Breast epithelium (tissue), 4 donors: Measurements from ENCODE around the gene RUNX3. TPM values are rescaled to one million over a fixed set of nuclear protein-coding genes. Genes with fewer than 3 reads are reported as not detected.

Experiments used
- DNase-seq, 2 donors: peaks; one replicate each; pipeline ENCODE4 v3.0.0-alpha.2; 2019; ENCODE audit warnings: low spot score in 2 of 2
- H3K27ac ChIP-seq, 2 donors: fragments of 200-600 bp; sonication (generic) in 1 of 2; one replicate each; pipeline ENCODE4 v1.5.1; 2016 to 2019; ENCODE audit warnings: mild to moderate bottlenecking in 1 of 2
- H3K27me3 ChIP-seq, 2 donors: fragments of 200-600 bp; sonication (generic) in 1 of 2; one replicate each; pipeline versions ENCODE4 v1.5.1 to v1.6.0; 2017 to 2019; ENCODE audit warnings: control low read depth in 1 of 2, mild to moderate bottlenecking in 1 of 2
- H3K36me3 ChIP-seq: fragments of 200-600 bp; one replicate; pipeline ENCODE4 v1.5.1; 2019
- H3K4me1 ChIP-seq, 2 donors: fragments of 200-600 bp; sonication (generic); one replicate each; pipeline ENCODE4 v1.5.1; 2016 to 2019; ENCODE audit warnings: control low read depth in 1 of 2
- H3K4me3 ChIP-seq, 3 donors: fragments of 200-600 bp; sonication (generic); 1 replicate in 2 of 3; 2 replicates in 1 of 3; pipeline ENCODE4 v1.5.1; 2016 to 2019; ENCODE audit warnings: mild to moderate bottlenecking in 3 of 3, moderate library complexity in 2 of 3
- H3K9me3 ChIP-seq, 2 donors: fragments of 200-600 bp; sonication (generic) in 1 of 2; one replicate each; pipeline ENCODE4 v1.5.1; 2016 to 2019; ENCODE audit warnings: control low read depth in 1 of 2
- POLR2A ChIP-seq: fragments of 450-650 bp; IDR thresholded peaks from one replicate; pipeline ENCODE4 v1.6.1; 2016; ENCODE audit warnings: antibody characterized with exemption, mild to moderate bottlenecking, moderate library complexity
- POLR2AphosphoS5 ChIP-seq, 3 donors: sonication (generic); formaldehyde crosslinking; IDR thresholded peaks; one replicate each; pipeline ENCODE4 v1.6.1; 2017; ENCODE audit warnings: antibody characterized with exemption in 3 of 3
- intact Hi-C: fragments of 100-400 bp; cut with DNase I; formaldehyde crosslinking; loops from one replicate; pipeline ENCODE4 v1.15.1; 2023; ENCODE audit warnings: low total_unique reads
- total RNA-seq, 3 donors: library from RNA; depleted of rRNA; stranded (reverse); fragments of >200 nt; gene quantifications; one replicate each; pipeline ENCODE4 v1.1.0, GENCODE V29; 2016
- TF ChIP-seq, protein P1 (sequence below), 3 donors: fragments of 450-650 bp; IDR thresholded peaks; one replicate each; pipeline ENCODE4 v1.5.1; 2016 to 2017; ENCODE audit warnings: antibody characterized with exemption in 3 of 3, mild to moderate bottlenecking in 3 of 3, moderate library complexity in 3 of 3

RUNX3 gene
- total RNA-seq, 3 donors from 2014 or later = 1.9 to 9.1 (median 5.6) TPM

GRCh38 chr1:24951810-24952412 lies 21.8 kb upstream of the RUNX3 start:
- Histone ChIP-seq H3K4me3 (no peak overlapping the region), H3K9me3 (no peaks in the 10 kb centered on the region), H3K27ac (no peak overlapping the region), H3K4me1 (no peaks in the 10 kb centered on the region), H3K36me3 (no peaks in the 10 kb centered on the region), H3K27me3 (no peaks in the 10 kb centered on the region)
- TF ChIP-seq, protein P1, sequence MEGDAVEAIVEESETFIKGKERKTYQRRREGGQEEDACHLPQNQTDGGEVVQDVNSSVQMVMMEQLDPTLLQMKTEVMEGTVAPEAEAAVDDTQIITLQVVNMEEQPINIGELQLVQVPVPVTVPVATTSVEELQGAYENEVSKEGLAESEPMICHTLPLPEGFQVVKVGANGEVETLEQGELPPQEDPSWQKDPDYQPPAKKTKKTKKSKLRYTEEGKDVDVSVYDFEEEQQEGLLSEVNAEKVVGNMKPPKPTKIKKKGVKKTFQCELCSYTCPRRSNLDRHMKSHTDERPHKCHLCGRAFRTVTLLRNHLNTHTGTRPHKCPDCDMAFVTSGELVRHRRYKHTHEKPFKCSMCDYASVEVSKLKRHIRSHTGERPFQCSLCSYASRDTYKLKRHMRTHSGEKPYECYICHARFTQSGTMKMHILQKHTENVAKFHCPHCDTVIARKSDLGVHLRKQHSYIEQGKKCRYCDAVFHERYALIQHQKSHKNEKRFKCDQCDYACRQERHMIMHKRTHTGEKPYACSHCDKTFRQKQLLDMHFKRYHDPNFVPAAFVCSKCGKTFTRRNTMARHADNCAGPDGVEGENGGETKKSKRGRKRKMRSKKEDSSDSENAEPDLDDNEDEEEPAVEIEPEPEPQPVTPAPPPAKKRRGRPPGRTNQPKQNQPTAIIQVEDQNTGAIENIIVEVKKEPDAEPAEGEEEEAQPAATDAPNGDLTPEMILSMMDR (IDR thresholded peaks at IDR 0.05) = no peak
- no peak for TF ChIP-seq POLR2A
- TF ChIP-seq POLR2AphosphoS5 (IDR thresholded peaks at IDR 0.05) = no peak
- intact Hi-C loops = no loop called here
- DNase-seq = no peak

DNA sequence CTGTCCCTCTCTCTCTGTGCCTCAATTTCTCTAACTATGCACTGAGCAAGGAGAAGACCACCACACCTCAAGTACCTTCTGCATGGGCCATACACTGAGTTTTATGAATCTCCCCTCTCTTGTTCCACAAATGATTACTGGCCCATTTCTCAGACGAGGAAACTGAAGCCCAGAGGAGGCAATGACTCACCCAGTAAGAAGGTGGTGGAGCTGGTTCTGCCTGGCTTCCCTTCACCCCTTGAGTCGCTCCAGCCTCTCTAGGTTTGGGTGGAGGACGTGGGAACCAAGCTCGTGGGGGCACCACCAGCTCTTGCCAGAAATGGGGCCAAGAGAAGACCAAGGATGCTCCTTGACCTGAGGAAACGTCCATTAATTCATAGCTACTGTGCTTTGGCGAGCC lies 21.3 kb upstream of the RUNX3 start:
- Histone ChIP-seq H3K27me3 (no peaks in the 10 kb centered on the region), H3K9me3 (no peaks in the 10 kb centered on the region), H3K4me1 (no peaks in the 10 kb centered on the region), H3K36me3 (no peaks in the 10 kb centered on the region), H3K4me3 (no peak overlapping the region), H3K27ac (no peak overlapping the region)
- DNase-seq = no peak
- TF ChIP-seq POLR2A (no peak), POLR2AphosphoS5 (IDR thresholded peaks at IDR 0.05) (no peak)
- TF ChIP-seq, protein P1 (IDR thresholded peaks at IDR 0.05) = no peak
- intact Hi-C loops = no loop called here

- Histone ChIP-seq H3K4me1 (no peaks in the 10 kb centered on the region), H3K4me3 (no peak overlapping the region), H3K36me3 (no peaks in the 10 kb centered on the region), H3K27me3 (no peaks in the 10 kb centered on the region), H3K27ac (no peak overlapping the region), H3K9me3 (no peaks in the 10 kb centered on the region)
- intact Hi-C loops = no loop called here
- DNase-seq = no peak
- TF ChIP-seq, protein P1 (IDR thresholded peaks at IDR 0.05) = no peak
- TF ChIP-seq POLR2AphosphoS5 (IDR thresholded peaks at IDR 0.05) (no peak), POLR2A (no peak)
Measured at GRCh38 chr1:24949331-24949881, 19.3 kb upstream of the RUNX3 start.

GRCh38 chr1:24948079-24948827 lies 18.2 kb upstream of the RUNX3 start:
- H3K4me3 ChIP-seq = no peak overlapping the region
- no peak for DNase-seq
- H3K9me3 ChIP-seq = no peaks in the 10 kb centered on the region
- H3K27me3 ChIP-seq = no peaks in the 10 kb centered on the region
- TF ChIP-seq POLR2A (no peak), POLR2AphosphoS5 (IDR thresholded peaks at IDR 0.05) (no peak)
- TF ChIP-seq, protein P1 (IDR thresholded peaks at IDR 0.05) = no peak
- no peaks in the 10 kb centered on the region for H3K4me1 ChIP-seq
- no peak overlapping the region for H3K27ac ChIP-seq
- no peaks in the 10 kb centered on the region for H3K36me3 ChIP-seq
- intact Hi-C loops = no loop called here
